ENCODE measurements around the gene SMIM21.

DNA sequence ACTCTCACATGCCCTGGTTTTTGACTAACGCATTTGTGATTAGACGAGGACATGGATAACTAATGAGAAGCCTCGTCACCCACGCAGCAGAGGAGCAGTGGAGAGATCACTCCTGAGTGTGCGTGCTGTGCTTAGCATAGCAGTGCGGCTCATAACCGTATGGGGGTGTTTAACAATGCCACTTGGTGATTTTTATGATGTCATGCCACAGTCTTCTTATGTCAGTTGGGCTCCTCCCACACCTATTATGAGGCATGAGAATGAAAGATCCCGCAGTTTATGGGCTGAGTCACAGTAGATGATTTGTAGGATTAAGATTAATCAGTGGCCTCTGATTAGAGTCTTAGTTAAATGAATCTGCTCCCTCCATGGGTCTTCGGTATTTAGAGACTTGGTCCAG is 2.5 kb upstream of the SMIM21 start:
- no peak for TF ChIP-seq POLR2A (IDR thresholded peaks at IDR 0.05)
- TF ChIP-seq, protein P1, sequence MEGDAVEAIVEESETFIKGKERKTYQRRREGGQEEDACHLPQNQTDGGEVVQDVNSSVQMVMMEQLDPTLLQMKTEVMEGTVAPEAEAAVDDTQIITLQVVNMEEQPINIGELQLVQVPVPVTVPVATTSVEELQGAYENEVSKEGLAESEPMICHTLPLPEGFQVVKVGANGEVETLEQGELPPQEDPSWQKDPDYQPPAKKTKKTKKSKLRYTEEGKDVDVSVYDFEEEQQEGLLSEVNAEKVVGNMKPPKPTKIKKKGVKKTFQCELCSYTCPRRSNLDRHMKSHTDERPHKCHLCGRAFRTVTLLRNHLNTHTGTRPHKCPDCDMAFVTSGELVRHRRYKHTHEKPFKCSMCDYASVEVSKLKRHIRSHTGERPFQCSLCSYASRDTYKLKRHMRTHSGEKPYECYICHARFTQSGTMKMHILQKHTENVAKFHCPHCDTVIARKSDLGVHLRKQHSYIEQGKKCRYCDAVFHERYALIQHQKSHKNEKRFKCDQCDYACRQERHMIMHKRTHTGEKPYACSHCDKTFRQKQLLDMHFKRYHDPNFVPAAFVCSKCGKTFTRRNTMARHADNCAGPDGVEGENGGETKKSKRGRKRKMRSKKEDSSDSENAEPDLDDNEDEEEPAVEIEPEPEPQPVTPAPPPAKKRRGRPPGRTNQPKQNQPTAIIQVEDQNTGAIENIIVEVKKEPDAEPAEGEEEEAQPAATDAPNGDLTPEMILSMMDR (IDR thresholded peaks at IDR 0.05) = no peak

Data from body of pancreas (tissue), 4 donors.